ENCODE data around the gene RAB37.

RAB37 gene

DNA sequence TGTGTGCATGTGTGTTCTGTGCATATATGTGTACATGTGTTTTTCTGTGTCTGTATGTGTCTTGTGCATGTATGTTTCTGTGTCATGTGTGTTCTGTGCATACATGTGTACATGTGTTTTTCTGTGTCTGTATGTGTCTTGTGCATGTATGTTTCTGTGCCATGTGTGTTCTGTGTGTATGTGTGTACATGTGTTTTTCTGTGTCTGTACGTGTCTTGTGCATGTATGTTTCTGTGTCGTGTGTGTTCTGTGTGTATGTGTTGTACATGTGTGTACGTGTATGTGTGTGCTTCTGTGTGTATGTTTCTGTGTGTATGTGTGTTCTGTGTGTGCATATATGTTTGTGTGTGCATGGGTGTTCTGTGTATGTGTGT lies 8.4 kb upstream of the RAB37 start:
- DNase-seq, result no peak

GRCh38 chr17:74729368-74729767 lies 7.7 kb upstream of the RAB37 start:
- DNase-seq, result no peak

- DNase-seq, result no peak
These were observed 7.2 kb upstream of the RAB37 start for GRCh38 chr17:74729866-74730265.

- peak; percentile 61 for DNase-seq
These were observed 6.3 kb upstream of the RAB37 start for GRCh38 chr17:74730491-74731346.

DNA sequence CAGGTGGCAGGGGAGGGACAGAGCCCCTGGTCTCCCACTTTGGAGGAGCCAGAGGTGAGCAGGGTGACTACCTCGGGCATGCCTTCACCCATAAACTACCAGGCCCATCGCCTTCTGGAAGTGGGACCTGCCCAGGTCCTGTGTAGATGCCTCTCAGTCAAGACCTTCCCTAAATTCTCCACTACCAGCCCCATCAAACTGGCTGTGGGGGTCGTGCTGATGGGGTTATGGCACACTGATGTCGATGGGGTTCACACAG lies 5.8 kb upstream of the RAB37 start:
- DNase-seq, result no peak

- DNase-seq, result no peak
These were observed 4.8 kb upstream of the RAB37 start for GRCh38 chr17:74732042-74732867.

- no peak for DNase-seq
These were observed 3.5 kb upstream of the RAB37 start for GRCh38 chr17:74733365-74734122.

DNA sequence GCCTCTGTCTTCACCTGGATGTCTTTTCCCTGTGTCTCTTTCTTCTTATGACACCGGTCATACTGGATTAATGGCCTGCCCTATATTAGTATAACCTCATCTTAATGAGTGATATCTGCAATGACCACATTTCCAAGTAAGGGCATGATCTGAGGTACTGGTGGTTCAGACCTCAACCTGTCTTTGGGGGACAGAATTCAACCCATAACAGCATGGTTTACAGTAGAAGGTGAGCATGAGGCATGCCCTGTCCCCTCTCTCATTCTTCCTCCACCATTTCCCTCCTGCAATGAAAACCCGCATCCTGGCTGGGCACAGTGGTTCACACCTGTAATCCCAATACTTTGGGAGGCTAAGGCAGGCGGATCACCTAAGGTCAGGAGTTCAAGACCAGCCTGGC lies 2.8 kb upstream of the RAB37 start:
- no peak for DNase-seq

DNA sequence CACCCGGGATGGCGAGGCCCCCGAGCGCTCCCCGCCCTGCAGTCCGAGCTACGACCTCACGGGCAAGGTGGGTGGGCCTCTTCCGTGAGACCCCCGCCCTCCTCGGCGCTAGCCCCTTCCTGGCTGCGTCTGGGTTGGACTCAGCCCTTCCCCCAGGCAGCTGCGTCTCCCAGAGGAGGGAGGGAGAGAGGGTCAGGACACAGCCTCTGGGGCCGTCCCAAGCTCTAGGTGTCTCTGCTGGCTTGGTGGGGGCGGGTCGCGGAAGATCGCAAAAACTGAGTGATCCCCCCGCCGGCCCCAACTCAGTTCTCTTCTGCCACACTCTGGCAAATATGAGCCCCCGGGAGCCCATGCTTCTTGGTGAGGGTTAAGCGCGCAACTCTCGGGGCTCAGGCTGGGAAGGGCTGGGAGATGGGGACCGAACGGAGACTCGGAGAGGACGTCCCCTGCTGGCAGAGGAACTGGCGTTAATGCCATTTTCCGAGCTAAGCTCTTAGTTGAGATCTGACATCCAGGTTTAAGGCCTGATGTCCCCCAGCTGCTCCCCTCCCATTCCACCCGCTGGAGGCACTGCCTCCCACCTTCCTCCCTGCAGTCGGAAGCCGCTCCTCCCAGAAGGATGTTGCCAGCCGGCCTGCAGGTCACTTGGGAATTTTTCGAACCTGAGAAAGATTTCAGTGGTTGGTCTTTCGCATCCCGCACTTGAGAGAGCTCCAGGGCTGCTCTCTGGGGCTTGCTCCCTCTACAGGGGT lies 419 bp downstream of the RAB37 start:
- DNase-seq, result peak; percentile 58

GRCh38 chr17:74738051-74738996 lies 1.3 kb downstream of the RAB37 start:
- peak; percentile 84 for DNase-seq

GRCh38 chr17:74739227-74739831 lies 2.3 kb downstream of the RAB37 start:
- peak; percentile 58 for DNase-seq

GRCh38 chr17:74740173-74740572 lies 3.1 kb downstream of the RAB37 start:
- no peak for DNase-seq

DNA sequence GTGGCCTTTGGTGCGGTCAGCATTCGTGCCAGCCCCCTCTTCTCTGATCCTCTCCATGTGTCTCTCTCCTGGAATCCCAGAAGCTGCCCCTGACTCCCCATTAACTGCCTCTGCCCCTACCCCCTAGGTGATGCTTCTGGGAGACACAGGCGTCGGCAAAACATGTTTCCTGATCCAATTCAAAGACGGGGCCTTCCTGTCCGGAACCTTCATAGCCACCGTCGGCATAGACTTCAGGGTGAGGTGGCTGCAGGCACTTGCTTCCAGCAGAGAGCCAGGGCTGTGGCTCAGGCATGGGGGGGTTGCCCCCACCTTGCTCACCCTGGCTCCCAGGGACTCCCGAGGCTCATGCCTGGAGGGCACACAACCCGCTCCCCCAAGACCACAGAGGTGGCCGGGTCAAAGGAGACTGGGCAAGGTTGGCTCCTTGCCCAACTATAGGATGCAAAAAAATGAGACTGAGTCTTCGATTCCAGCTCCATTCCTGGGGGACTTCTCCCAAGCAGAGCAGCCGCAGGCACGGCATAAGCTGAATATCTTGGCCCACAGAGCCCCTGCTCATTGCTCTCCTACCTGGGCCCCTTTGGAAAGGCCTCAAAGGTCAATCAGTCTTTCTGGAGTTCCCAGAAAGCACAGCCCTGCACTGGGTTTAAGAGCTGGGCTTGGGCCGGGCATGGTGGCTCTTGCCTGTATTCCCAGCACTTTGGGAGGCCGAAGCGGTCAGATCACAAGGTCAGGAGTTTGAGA lies 3.8 kb downstream of the RAB37 start:
- no peak for DNase-seq

- peak; percentile 77 for DNase-seq
These were observed 5.1 kb downstream of the RAB37 start for GRCh38 chr17:74742153-74742515.

- peak; percentile 30 for DNase-seq
These were observed 6.0 kb downstream of the RAB37 start for GRCh38 chr17:74742978-74743545.

GRCh38 chr17:74743755-74744154 lies 6.7 kb downstream of the RAB37 start:
- no peak for DNase-seq

DNA sequence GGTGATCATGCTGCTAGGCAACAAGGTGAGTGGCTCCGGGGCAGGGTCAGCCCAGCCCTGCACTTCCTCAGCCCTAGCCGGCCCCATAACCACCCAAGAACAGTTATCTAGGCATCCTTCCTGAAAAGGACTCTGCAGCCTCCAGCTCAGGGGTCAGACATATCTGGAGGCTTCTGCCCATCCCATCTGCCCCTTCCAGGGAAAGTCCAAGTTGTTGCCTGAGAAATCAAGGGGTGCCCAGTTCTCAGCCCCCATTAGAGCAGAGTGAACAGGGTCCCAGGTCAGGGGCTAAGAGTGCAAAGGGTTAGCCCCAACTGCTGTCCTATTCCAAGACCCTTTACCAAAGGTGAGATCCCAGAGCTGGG lies 7.3 kb downstream of the RAB37 start:
- no peak for DNase-seq

DNA sequence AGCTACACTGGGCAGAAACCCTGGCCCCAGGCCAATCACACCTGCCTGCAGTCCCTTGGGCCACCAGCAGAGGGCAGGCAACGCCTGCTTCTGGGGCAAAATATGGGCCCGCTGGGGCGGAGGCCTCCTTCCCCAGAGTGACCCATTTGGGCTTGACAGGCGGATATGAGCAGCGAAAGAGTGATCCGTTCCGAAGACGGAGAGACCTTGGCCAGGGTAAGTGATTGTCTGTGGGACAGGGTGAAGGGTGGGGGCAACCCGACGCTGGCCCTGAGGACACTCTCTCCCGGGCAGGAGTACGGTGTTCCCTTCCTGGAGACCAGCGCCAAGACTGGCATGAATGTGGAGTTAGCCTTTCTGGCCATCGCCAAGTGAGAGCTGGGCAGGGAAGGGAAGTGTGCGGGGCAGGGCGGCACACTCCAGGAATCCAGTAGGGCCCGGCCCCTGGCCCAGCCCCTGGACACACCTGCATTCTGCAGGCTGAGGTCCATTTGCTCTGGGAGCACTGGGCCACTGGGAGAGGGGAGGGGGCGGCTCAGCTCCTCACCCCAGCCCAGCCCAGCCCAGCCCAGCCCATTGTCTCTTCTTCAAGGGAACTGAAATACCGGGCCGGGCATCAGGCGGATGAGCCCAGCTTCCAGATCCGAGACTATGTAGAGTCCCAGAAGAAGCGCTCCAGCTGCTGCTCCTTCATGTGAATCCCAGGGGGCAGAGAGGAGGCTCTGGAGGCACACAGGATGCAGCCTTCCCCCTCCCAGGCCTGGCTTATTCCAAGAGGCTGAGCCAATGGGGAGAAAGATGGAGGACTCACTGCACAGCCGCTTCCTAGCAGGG lies 7.9 kb downstream of the RAB37 start:
- peak; percentile 84 for DNase-seq

GRCh38 chr17:74745548-74746177 lies 8.6 kb downstream of the RAB37 start:
- no peak for DNase-seq
